MM.1S (cell line): ENCODE measurements around the gene ETNK1.

Experiments
- DNase-seq: peaks from one replicate; pipeline ENCODE4 v3.0.0-alpha.2; 2015
- H2AFZ ChIP-seq: fragments of 300-600 bp; sonication (generic); 2 replicates; pipeline ENCODE4 v1.6.0; 2016; ENCODE audit warnings: antibody characterized with exemption, low read length
- H3F3A ChIP-seq: fragments of 300-600 bp; sonication (generic); 2 replicates; pipeline ENCODE4 v1.6.1; 2016; ENCODE audit warnings: mild to moderate bottlenecking, antibody characterized with exemption, low read length, moderate library complexity, mixed read lengths; ENCODE audit not compliant: insufficient read depth
- H3K27ac ChIP-seq: fragments of 300-600 bp; sonication (generic); 2 replicates; pipeline ENCODE4 v1.5.1; 2016; ENCODE audit warnings: mild to moderate bottlenecking, low read length
- H3K27me3 ChIP-seq: fragments of 300-600 bp; sonication (generic); replicated peaks from 2 replicates; pipeline ENCODE4 v1.6.0; 2016; ENCODE audit warnings: low read length; ENCODE audit not compliant: insufficient read depth
- H3K36me3 ChIP-seq: fragments of 300-600 bp; sonication (generic); replicated peaks from 2 replicates; pipeline ENCODE4 v1.6.1; 2016; ENCODE audit warnings: mild to moderate bottlenecking, low read length, mixed read lengths; ENCODE audit not compliant: insufficient read depth
- H3K4me1 ChIP-seq: fragments of 300-600 bp; sonication (generic); 2 replicates; pipeline ENCODE4 v1.6.1; 2016; ENCODE audit warnings: low read length, mixed read lengths
- H3K4me2 ChIP-seq: fragments of 300-600 bp; sonication (generic); 2 replicates; pipeline ENCODE4 v1.6.0; 2016; ENCODE audit warnings: low read depth, low read length
- H3K4me3 ChIP-seq: fragments of 300-600 bp; sonication (generic); 2 replicates; pipeline ENCODE4 v1.5.1; 2016; ENCODE audit warnings: low read length, mixed read lengths
- H3K79me2 ChIP-seq: fragments of 300-600 bp; sonication (generic); 2 replicates; pipeline ENCODE4 v1.6.1; 2016; ENCODE audit warnings: mixed run types, low read length, mixed read lengths
- H3K9ac ChIP-seq: fragments of 300-600 bp; sonication (generic); 2 replicates; pipeline ENCODE4 v1.6.1; 2016; ENCODE audit warnings: low read length, mixed read lengths
- H3K9me2 ChIP-seq: fragments of 300-600 bp; sonication (generic); replicated peaks from 2 replicates; pipeline ENCODE4 v1.6.1; 2016; ENCODE audit warnings: mild to moderate bottlenecking, low read length, mixed read lengths; ENCODE audit not compliant: insufficient read depth
- H3K9me3 ChIP-seq: fragments of 300-600 bp; sonication (generic); replicated peaks from 2 replicates; pipeline ENCODE4 v1.6.1; 2016; ENCODE audit warnings: mild to moderate bottlenecking, low read length, mixed read lengths; ENCODE audit not compliant: insufficient read depth
- H4K20me1 ChIP-seq: fragments of 300-600 bp; sonication (generic); 2 replicates; pipeline ENCODE4 v1.6.1; 2016; ENCODE audit warnings: mild to moderate bottlenecking, low read length, moderate library complexity, mixed read lengths; ENCODE audit not compliant: insufficient read depth
- CTCF ChIP-seq: fragments of 300-600 bp; sonication (generic); IDR thresholded peaks from 2 replicates; pipeline ENCODE4 v1.5.1; 2016; ENCODE audit warnings: antibody characterized with exemption, low read length, mixed read lengths
- EZH2 ChIP-seq: fragments of 300-600 bp; sonication (generic); optimal IDR thresholded peaks from 2 replicates; pipeline ENCODE3; 2017; ENCODE audit warnings: low read depth, mild to moderate bottlenecking, antibody characterized with exemption, low read length, mixed read lengths
- EZH2phosphoT487 ChIP-seq: fragments of 300-600 bp; sonication (generic); IDR thresholded peaks from 2 replicates; pipeline ENCODE4 v1.6.1; 2018; ENCODE audit warnings: antibody characterized with exemption, low read length

The ETNK1 gene

GRCh38 chr12:22657538-22657937, 32.6 kb downstream of the ETNK1 start:
- Histone ChIP-seq H3K79me2 (peaks cover 33% of the 10 kb centered on the region), H3K9ac (no peak overlapping the region), H3K9me2 (no peaks in the 10 kb centered on the region), H3K4me2 (no peak overlapping the region), H3K4me1 (no peaks in the 10 kb centered on the region), H3K9me3 (no peaks in the 10 kb centered on the region), H3F3A (no peaks in the 10 kb centered on the region), H2AFZ (no peak overlapping the region), H3K27me3 (no peaks in the 10 kb centered on the region), H3K4me3 (no peak overlapping the region), H3K27ac (no peak overlapping the region), H3K36me3 (no peaks in the 10 kb centered on the region), H4K20me1 (no peaks in the 10 kb centered on the region)
- no peak for DNase-seq
- no peak for TF ChIP-seq EZH2
- no peak for TF ChIP-seq EZH2phosphoT487
- no peak for TF ChIP-seq CTCF

GRCh38 chr12:22658214-22658613, 33.2 kb downstream of the ETNK1 start:
- no peaks in the 10 kb centered on the region for H3K4me1 ChIP-seq
- no peaks in the 10 kb centered on the region for H3F3A ChIP-seq
- H2AFZ ChIP-seq = no peak overlapping the region
- H3K4me2 ChIP-seq = no peak overlapping the region
- no peak overlapping the region for H3K4me3 ChIP-seq
- no peaks in the 10 kb centered on the region for H4K20me1 ChIP-seq
- no peak overlapping the region for H3K27ac ChIP-seq
- H3K27me3 ChIP-seq = no peaks in the 10 kb centered on the region
- H3K9me2 ChIP-seq = no peaks in the 10 kb centered on the region
- H3K9ac ChIP-seq = no peak overlapping the region
- H3K79me2 ChIP-seq = peaks cover 26% of the 10 kb centered on the region
- DNase-seq = no peak
- no peaks in the 10 kb centered on the region for H3K9me3 ChIP-seq
- H3K36me3 ChIP-seq = no peaks in the 10 kb centered on the region
- TF ChIP-seq EZH2 = no peak
- TF ChIP-seq CTCF = no peak
- TF ChIP-seq EZH2phosphoT487 = no peak

GRCh38 chr12:22662356-22662755, 37.4 kb downstream of the ETNK1 start:
- Histone ChIP-seq H3F3A (no peaks in the 10 kb centered on the region), H3K9me2 (no peaks in the 10 kb centered on the region), H3K27me3 (no peaks in the 10 kb centered on the region), H3K36me3 (no peaks in the 10 kb centered on the region), H3K4me3 (no peak overlapping the region), H3K4me2 (no peak overlapping the region), H3K9ac (no peak overlapping the region), H3K27ac (no peak overlapping the region), H3K4me1 (peaks cover 11% of the 10 kb centered on the region), H4K20me1 (no peaks in the 10 kb centered on the region), H3K9me3 (no peaks in the 10 kb centered on the region), H3K79me2 (peaks cover 8% of the 10 kb centered on the region; the same call in 1 of the 2 replicates), H2AFZ (no peak overlapping the region)
- TF ChIP-seq EZH2 (no peak), CTCF (no peak), EZH2phosphoT487 (no peak)
- DNase-seq = no peak
